Suppressor macrophage treated with lipopolysaccharide for 4 hours (primary cell): ENCODE measurements around the gene TTC39A.
"Not testable (repeated sequence)": the region's sequence is repeated elsewhere in the genome, so short reads cannot be mapped to it uniquely, and the experiment has no call there.

Source experiments
- DNase-seq: peaks from one replicate; pipeline ENCODE4 v3.0.0-alpha.2; 2020

TTC39A gene

GRCh38 chr1:51264451-51264850 lies 65.9 kb downstream of the TTC39A start:
- DNase-seq, result peak; percentile 20

GRCh38 chr1:51263147-51263877 lies 67.0 kb downstream of the TTC39A start:
- no peak for DNase-seq

- DNase-seq, result no peak
These were observed 75.0 kb downstream of the TTC39A start for GRCh38 chr1:51255331-51255730.

- DNase-seq, result no peak
These were observed 76.7 kb downstream of the TTC39A start for GRCh38 chr1:51253691-51254090.

GRCh38 chr1:51252366-51252765 lies 78.0 kb downstream of the TTC39A start:
- no peak for DNase-seq

GRCh38 chr1:51251165-51251564 lies 79.2 kb downstream of the TTC39A start:
- not testable (repeated sequence) for DNase-seq

- not testable (repeated sequence) for DNase-seq
These were observed 79.6 kb downstream of the TTC39A start for GRCh38 chr1:51250729-51251128.

- no peak for DNase-seq
These were observed 80.9 kb downstream of the TTC39A start for GRCh38 chr1:51249445-51249844.

- no peak for DNase-seq
These were observed 82.9 kb downstream of the TTC39A start for GRCh38 chr1:51247499-51247898.

- DNase-seq, result no peak
These were observed 83.3 kb downstream of the TTC39A start for GRCh38 chr1:51247022-51247421.

GRCh38 chr1:51242546-51242945 lies 87.8 kb downstream of the TTC39A start:
- no peak for DNase-seq

- DNase-seq, result no peak
These were observed 89.2 kb downstream of the TTC39A start for GRCh38 chr1:51241119-51241518.

GRCh38 chr1:51240084-51240483 lies 90.3 kb downstream of the TTC39A start:
- no peak for DNase-seq

- DNase-seq, result no peak
These were observed 92.3 kb downstream of the TTC39A start for GRCh38 chr1:51238034-51238403.

GRCh38 chr1:51237351-51238033 lies 92.9 kb downstream of the TTC39A start:
- DNase-seq, result no peak
